CD4-positive, CD25-positive, alpha-beta regulatory T cell (primary cell): ENCODE results near the gene LDLRAP1. TPM values are rescaled to one million over a fixed set of nuclear protein-coding genes. Genes with fewer than 3 reads are reported as not detected.

Experiments used
- ATAC-seq, 2 donors: fragments of 150-1000 bp; cut with Tn5 transposase; one replicate each; pipeline ENCODE4 v1.10.0; 2021; ENCODE audit warnings: low read depth in 2 of 2, moderate number of reproducible peaks in 2 of 2, moderate library complexity in 1 of 2
- DNase-seq, 3 donors: peaks; one replicate each; pipeline versions ENCODE4 v3.0.0 to v3.0.0-alpha.2; 2012 to 2022; ENCODE audit warnings: mixed read lengths in 1 of 3
- H3K27ac ChIP-seq: one replicate; pipeline ENCODE4 v1.7.0; 2013; ENCODE audit warnings: mild to moderate bottlenecking, low read length; ENCODE audit not compliant: insufficient read depth, poor library complexity, severe bottlenecking
- H3K27me3 ChIP-seq: one replicate; pipeline ENCODE4 v1.7.0; 2013; ENCODE audit warnings: low read length; ENCODE audit not compliant: control insufficient read depth, insufficient read depth
- H3K36me3 ChIP-seq: one replicate; pipeline ENCODE4 v1.7.0; 2013; ENCODE audit warnings: mild to moderate bottlenecking, low read length, moderate library complexity; ENCODE audit not compliant: control insufficient read depth, insufficient read depth
- H3K4me1 ChIP-seq: 2 replicates; pipeline ENCODE4 v1.7.0; 2013; ENCODE audit warnings: mild to moderate bottlenecking, low read length; ENCODE audit not compliant: insufficient read depth, control insufficient read depth, poor library complexity, severe bottlenecking
- H3K4me3 ChIP-seq: one replicate; pipeline ENCODE4 v1.7.0; 2013; ENCODE audit warnings: low read depth, mild to moderate bottlenecking, low read length, moderate library complexity
- H3K9me3 ChIP-seq, 2 experiments: 1 replicate in 1 of 2; 2 replicates in 1 of 2; pipeline ENCODE4 v1.7.0; 2013; ENCODE audit warnings: low read length in 2 of 2, mild to moderate bottlenecking in 1 of 2, moderate library complexity in 1 of 2; ENCODE audit not compliant: control insufficient read depth in 2 of 2
- H3K27ac Mint-ChIP-seq, 3 donors: one replicate each; pipeline ENCODE4 v1.8.0; 2020 to 2022; ENCODE audit warnings: mild to moderate bottlenecking in 3 of 3, mixed read lengths in 3 of 3, moderate library complexity in 2 of 3
- H3K27me3 Mint-ChIP-seq: one replicate; pipeline ENCODE4 v1.8.0; 2022; ENCODE audit warnings: mild to moderate bottlenecking, mixed read lengths
- H3K36me3 Mint-ChIP-seq: one replicate; pipeline ENCODE4 v1.8.0; 2020; ENCODE audit warnings: mixed read lengths
- H3K4me1 Mint-ChIP-seq, 4 donors: one replicate each; pipeline ENCODE4 v1.8.0; 2020 to 2022; ENCODE audit warnings: mixed read lengths in 4 of 4, mild to moderate bottlenecking in 1 of 4
- H3K4me3 Mint-ChIP-seq, 4 donors: one replicate each; pipeline ENCODE4 v1.8.0; 2020 to 2022; ENCODE audit warnings: mild to moderate bottlenecking in 4 of 4, mixed read lengths in 4 of 4, moderate library complexity in 3 of 4
- H3K9me3 Mint-ChIP-seq, 7 donors: one replicate each; pipeline ENCODE4 v1.8.0; 2020 to 2022; ENCODE audit warnings: mixed read lengths in 7 of 7, mild to moderate bottlenecking in 3 of 7, moderate library complexity in 2 of 7
- polyA plus RNA-seq, 4 donors: library from polyadenylated mRNA; unstranded; fragments of 300-500 nt; fragmentation: Illumina TruSeq; gene quantifications; one replicate each; pipeline ENCODE4 v1.2.3, GENCODE V29; 2021
- total RNA-seq: library from RNA; stranded (reverse); gene quantifications from one replicate; pipeline ENCODE4 v1.2.3, GENCODE V29; 2022

The LDLRAP1 gene, protein sequence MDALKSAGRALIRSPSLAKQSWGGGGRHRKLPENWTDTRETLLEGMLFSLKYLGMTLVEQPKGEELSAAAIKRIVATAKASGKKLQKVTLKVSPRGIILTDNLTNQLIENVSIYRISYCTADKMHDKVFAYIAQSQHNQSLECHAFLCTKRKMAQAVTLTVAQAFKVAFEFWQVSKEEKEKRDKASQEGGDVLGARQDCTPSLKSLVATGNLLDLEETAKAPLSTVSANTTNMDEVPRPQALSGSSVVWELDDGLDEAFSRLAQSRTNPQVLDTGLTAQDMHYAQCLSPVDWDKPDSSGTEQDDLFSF
- total RNA-seq (98.7 TPM), polyA plus RNA-seq (100 to 1,000 TPM; 170 to 326 (median 258) TPM)

DNA sequence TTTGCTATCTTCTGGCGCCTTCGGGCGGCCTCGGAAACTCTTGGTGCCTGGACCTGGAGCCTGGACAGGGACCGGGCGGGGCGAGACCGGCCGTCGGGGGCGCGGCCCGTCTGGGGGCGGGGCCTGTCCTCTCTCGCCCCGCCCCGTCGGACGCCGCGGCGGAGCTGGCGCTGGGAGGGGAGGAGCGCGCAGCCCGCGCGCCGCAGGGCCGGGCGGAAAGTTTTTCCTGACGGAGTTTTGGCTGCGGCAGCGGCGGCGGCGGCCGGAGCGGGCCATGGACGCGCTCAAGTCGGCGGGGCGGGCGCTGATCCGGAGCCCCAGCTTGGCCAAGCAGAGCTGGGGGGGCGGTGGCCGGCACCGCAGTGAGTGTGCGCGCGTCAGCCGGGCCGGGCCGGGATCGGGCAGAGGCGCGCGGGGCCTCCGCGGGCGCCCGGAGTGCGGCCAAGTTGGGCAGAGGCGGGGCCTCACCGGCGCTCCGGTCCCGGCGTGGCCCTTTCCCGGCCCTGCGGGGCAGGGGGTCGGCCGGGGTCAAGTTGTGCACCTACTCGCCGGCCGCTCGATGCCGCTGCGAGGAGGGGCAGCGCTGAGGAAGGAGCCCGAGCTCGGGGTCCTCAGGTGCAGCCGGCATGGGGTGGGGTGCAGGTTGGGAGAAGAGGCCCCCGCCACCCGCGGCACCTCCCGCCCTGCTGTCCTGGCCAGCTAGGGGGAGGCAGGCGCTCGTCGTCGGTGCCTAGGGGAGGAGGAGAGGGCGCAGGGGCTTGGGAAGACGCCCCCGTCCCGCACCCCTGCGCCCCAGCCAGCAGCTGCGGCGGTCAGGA lies at the start of gene LDLRAP1:
TSS of gene LDLRAP1 (plus strand) at position 182 of the 818 bp plus-strand sequence. CDS start at position 275, 93 bp downstream.
- H3K4me3 Mint-ChIP-seq = peak within 1 kb of the TSS; percentile 92 to 97 (median 95)
- no peaks in the 10 kb centered on the region for H3K9me3 ChIP-seq
- no peaks in the 10 kb centered on the region for H3K27me3 ChIP-seq
- no peaks in the 10 kb centered on the region for H3K36me3 ChIP-seq
- H3K4me1 Mint-ChIP-seq = peaks cover 4 to 46% (median 21%) of the 10 kb centered on the region in 4 donors
- H3K27ac Mint-ChIP-seq = peak within 1 kb of the TSS; percentile 80 to 93 (median 89)
- peaks cover 46% of the 10 kb centered on the region for H3K4me1 ChIP-seq
- H3K9me3 Mint-ChIP-seq = peaks cover 0 to 2% (median 0%) of the 10 kb centered on the region in 7 donors
- peaks cover 4% of the 10 kb centered on the region for H3K36me3 Mint-ChIP-seq
- peak within 1 kb of the TSS; percentile 68 for H3K4me3 ChIP-seq
- DNase-seq (peak in 2 of 3 donors; percentile 48 to 61), ATAC-seq (peak; percentile 81 to 89)
- no peaks in the 10 kb centered on the region for H3K27me3 Mint-ChIP-seq
- peak within 1 kb of the TSS; percentile 55 for H3K27ac ChIP-seq

DNA sequence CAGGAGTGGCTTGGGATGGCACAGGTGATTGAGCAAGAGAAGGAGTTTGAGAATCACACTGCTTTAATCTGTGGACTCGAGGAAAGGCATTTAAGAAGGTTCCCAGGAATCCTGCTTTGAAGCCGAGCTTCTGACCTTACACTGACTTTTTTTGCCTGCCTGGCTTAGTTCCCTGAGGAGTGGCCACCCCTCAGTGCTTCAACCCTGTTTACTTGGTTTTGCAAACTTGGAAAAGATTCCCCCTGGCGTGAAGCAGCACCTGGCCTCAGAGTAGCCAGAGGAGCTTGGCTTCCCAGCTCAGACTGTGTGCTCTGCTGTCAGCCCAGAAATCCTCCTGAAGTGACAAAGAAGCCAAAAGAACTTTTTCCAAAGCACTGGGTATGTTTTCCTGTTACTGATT lies 48.5 kb upstream of the LDLRAP1 start:
- H3K27me3 ChIP-seq = no peaks in the 10 kb centered on the region
- H3K27ac ChIP-seq = no peak overlapping the region
- no peaks in the 10 kb centered on the region for H3K9me3 ChIP-seq
- no peak for DNase-seq
- H3K4me1 ChIP-seq = no peaks in the 10 kb centered on the region
- no peak overlapping the region for H3K4me3 Mint-ChIP-seq
- no peak for ATAC-seq
- peaks cover 69% of the 10 kb centered on the region for H3K36me3 ChIP-seq
- peaks cover 0 to 1% (median 0%) of the 10 kb centered on the region in 7 donors for H3K9me3 Mint-ChIP-seq
- H3K27ac Mint-ChIP-seq = peak overlapping the region in 2 of 3 donors; percentile 54 to 69
- peaks cover 0 to 7% (median 4%) of the 10 kb centered on the region in 4 donors for H3K4me1 Mint-ChIP-seq
- no peaks in the 10 kb centered on the region for H3K27me3 Mint-ChIP-seq
- H3K4me3 ChIP-seq = no peak overlapping the region
- H3K36me3 Mint-ChIP-seq = peaks cover 61% of the 10 kb centered on the region

DNA sequence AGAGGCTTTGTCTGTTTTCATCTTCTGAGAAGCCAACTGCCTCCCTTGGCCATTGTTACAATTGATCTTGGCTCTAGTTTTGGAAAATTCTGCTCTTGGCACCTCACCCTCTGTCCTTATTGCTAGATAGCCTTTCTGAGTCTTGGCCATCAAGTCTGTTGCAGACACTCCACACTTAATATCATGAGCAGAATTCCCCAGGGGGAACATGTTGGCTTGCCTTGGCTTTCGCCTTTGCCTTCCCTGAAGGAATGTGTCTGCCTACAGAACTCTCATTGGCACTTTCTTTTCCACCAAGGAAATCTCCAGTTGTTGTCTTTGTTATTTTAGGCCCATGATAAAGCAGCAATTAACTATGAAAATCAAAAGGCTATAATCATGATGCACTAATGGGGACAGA lies 42.7 kb upstream of the LDLRAP1 start:
- ATAC-seq = no peak
- peak overlapping the region in 2 of 3 donors; percentile 3 to 62 for H3K27ac Mint-ChIP-seq

DNA sequence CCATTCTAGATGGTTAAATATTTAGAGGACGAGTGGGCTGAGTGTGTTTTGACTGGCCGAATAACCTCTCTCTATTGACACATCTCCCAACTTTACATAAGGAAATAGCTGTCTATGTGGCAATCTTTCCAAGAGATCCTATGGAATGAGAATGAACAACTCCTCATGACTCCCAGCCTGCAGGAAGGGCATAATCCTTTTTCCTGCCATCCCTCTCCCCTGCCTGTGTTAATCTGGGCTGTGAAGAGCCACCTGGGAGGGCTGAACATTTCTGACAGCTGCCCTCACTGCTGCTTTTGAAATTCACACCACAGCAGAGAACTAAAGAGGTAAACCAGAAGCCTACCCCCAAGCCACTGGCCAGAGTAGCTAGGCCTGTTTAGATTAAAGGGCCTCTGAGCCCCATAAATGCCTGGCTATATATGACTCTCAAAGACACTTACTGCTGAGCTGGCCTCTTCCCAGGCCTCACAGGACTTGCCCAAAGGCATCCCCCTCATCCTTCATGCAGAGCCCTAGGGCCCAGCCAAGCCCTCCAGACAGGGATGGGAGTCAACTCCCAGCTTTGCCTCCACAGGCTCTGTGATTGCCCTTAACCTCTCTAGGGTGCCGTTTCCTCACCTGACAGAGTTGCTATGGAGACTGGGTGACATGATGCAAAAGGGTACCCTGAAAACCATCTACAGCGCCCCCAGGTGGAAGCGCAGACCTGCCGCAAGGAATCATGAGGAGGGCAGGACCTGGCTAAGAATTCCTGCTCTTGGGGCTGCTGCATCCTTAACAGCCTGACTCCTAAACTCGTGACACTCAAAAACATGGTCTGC lies 42.0 kb upstream of the LDLRAP1 start:
- Histone ChIP-seq H3K36me3 (peaks cover 30% of the 10 kb centered on the region), H3K4me3 (no peak overlapping the region), H3K9me3 (no peaks in the 10 kb centered on the region), H3K27ac (no peak overlapping the region), H3K27me3 (no peaks in the 10 kb centered on the region), H3K4me1 (peaks cover 13% of the 10 kb centered on the region)
- DNase-seq = no peak
- H3K27ac Mint-ChIP-seq = peak overlapping the region in 2 of 3 donors; percentile 54 to 79
- peaks cover 27% of the 10 kb centered on the region for H3K36me3 Mint-ChIP-seq
- peaks cover 4 to 23% (median 11%) of the 10 kb centered on the region in 4 donors for H3K4me1 Mint-ChIP-seq
- H3K4me3 Mint-ChIP-seq = no peak overlapping the region
- no peaks in the 10 kb centered on the region for H3K27me3 Mint-ChIP-seq
- no peak for ATAC-seq
- H3K9me3 Mint-ChIP-seq = peaks cover 0 to 1% (median 0%) of the 10 kb centered on the region in 7 donors

More for the DNA sequence above, 42.7 kb upstream of the LDLRAP1 start:
- peaks cover 38% of the 10 kb centered on the region for H3K36me3 ChIP-seq
- peaks cover 6% of the 10 kb centered on the region for H3K4me1 ChIP-seq
- no peaks in the 10 kb centered on the region for H3K27me3 ChIP-seq
- Mint-ChIP-seq H3K4me3 (no peak overlapping the region), H3K9me3 (peaks cover 0 to 1% (median 0%) of the 10 kb centered on the region in 7 donors), H3K4me1 (peaks cover 4 to 16% (median 7%) of the 10 kb centered on the region in 4 donors), H3K27me3 (no peaks in the 10 kb centered on the region), H3K36me3 (peaks cover 29% of the 10 kb centered on the region)
- no peak overlapping the region for H3K27ac ChIP-seq
- no peaks in the 10 kb centered on the region for H3K9me3 ChIP-seq
- H3K4me3 ChIP-seq = no peak overlapping the region
- DNase-seq = no peak

DNA sequence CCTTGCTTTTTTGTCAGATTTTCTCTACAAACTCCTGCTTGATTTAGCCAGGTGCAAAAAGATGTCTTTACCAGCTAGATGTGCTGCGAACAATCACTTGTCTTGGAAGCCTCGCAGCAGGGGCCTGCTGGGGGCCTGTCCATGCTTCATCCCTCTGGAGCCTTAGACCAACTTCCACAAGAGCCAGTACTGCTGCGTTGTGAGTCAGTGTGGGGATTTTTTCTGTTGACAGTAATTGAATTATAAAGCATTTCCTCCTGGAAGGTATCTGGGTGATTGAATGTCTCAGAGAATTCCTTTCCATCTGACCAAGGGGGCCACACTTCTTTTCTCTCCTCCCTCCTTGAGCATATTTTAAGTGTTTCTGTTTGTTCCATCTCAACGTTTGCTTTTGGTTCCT lies 40.4 kb upstream of the LDLRAP1 start:
- no peak for DNase-seq
- Mint-ChIP-seq H3K27me3 (no peaks in the 10 kb centered on the region), H3K27ac (peak overlapping the region in 2 of 3 donors; percentile 36 to 49), H3K36me3 (peaks cover 17% of the 10 kb centered on the region), H3K9me3 (peaks cover 0 to 3% (median 0%) of the 10 kb centered on the region in 7 donors), H3K4me3 (no peak overlapping the region), H3K4me1 (peaks cover 8 to 34% (median 15%) of the 10 kb centered on the region in 4 donors)
- Histone ChIP-seq H3K4me3 (no peak overlapping the region), H3K36me3 (peaks cover 18% of the 10 kb centered on the region), H3K9me3 (no peaks in the 10 kb centered on the region), H3K27me3 (no peaks in the 10 kb centered on the region), H3K27ac (no peak overlapping the region), H3K4me1 (peaks cover 15% of the 10 kb centered on the region)
- ATAC-seq = no peak

DNA sequence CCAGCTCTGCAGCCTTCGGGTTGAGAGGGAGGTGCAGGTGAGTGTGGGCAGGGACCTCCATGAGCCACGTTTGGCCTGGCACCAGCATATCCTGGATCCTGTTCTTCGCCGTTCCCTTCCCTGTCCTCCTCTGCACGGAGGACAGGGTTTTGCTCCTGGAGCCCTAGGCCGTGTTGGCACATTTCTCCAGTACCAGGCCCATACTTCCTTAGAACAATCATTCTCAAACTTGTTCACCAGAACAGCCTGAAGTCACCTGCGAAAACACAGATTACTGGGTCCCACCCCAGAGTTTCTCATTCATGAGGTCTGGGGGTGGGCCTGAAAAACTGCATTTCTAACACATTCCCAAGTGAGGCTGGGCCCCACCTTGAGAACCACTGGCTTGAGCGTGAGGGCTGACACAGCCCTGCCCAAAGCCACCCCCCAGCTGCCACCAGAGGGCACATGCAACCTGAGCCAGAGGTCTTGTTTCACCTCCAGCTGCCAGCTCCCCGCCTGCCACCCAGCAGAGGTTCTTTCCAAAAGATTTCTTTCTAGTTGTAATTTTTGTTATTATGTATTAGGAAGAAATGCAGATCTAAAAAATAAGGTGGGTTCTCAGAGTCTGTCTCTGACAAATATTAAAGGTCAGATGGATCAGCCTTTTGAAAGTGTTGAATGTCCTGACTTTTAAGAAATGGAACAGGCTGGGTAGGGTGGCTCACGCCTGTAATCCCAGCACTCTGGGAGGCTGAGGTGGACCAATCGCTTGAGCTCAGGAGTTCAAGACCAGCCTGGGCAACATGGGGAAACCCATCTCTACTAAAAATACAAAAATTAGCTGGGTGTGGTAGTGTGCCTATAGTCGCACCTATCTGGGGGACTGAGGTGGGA lies 39.6 kb upstream of the LDLRAP1 start:
- peak; percentile 47 to 77 (median 73) for DNase-seq
- H3K27ac Mint-ChIP-seq = peak overlapping the region; percentile 11 to 81 (median 38)
- peak; percentile 90 to 91 for ATAC-seq
- H3K4me1 Mint-ChIP-seq = peaks cover 8 to 34% (median 15%) of the 10 kb centered on the region in 4 donors
- no peaks in the 10 kb centered on the region for H3K27me3 Mint-ChIP-seq
- no peak overlapping the region for H3K4me3 Mint-ChIP-seq
- H3K9me3 ChIP-seq = no peaks in the 10 kb centered on the region
- no peaks in the 10 kb centered on the region for H3K27me3 ChIP-seq
- no peak overlapping the region for H3K4me3 ChIP-seq
- H3K36me3 ChIP-seq = peaks cover 12% of the 10 kb centered on the region
- no peak overlapping the region for H3K27ac ChIP-seq
- peaks cover 9% of the 10 kb centered on the region for H3K36me3 Mint-ChIP-seq
- peaks cover 0 to 3% (median 0%) of the 10 kb centered on the region in 7 donors for H3K9me3 Mint-ChIP-seq
- H3K4me1 ChIP-seq = peaks cover 15% of the 10 kb centered on the region
